HK-2 (cell line): ENCODE data around the gene SOHLH2.

Experiments used
- DNase-seq: peaks from one replicate; pipeline ENCODE4 v3.0.0-alpha.2; 2018; ENCODE audit not compliant: unreplicated experiment

SOHLH2 gene

GRCh38 chr13:36214163-36214921 is at the start of gene SOHLH2:
Gene SOHLH2 (minus strand): TSS chr13:36214556. CDS start chr13:36214526, 30 bp downstream.
- no peak for DNase-seq

- DNase-seq = no peak
These were observed 47.6 kb upstream of the SOHLH2 start for GRCh38 chr13:36261976-36262375.

GRCh38 chr13:36261011-36261410 is 46.7 kb upstream of the SOHLH2 start:
- DNase-seq = no peak

- no peak for DNase-seq
These were observed 45.2 kb upstream of the SOHLH2 start for GRCh38 chr13:36259361-36260137.

GRCh38 chr13:36258831-36259230 is 44.5 kb upstream of the SOHLH2 start:
- no peak for DNase-seq

GRCh38 chr13:36251526-36251925 is 37.2 kb upstream of the SOHLH2 start:
- no peak for DNase-seq

- no peak for DNase-seq
These were observed 36.7 kb upstream of the SOHLH2 start for GRCh38 chr13:36251017-36251416.

- DNase-seq = no peak
These were observed 34.3 kb upstream of the SOHLH2 start for GRCh38 chr13:36248700-36249099.

- no peak for DNase-seq
These were observed 30.6 kb upstream of the SOHLH2 start for GRCh38 chr13:36244990-36245389.

GRCh38 chr13:36244073-36244472 is 29.7 kb upstream of the SOHLH2 start:
- DNase-seq = no peak

- DNase-seq = no peak
These were observed 28.4 kb upstream of the SOHLH2 start for GRCh38 chr13:36242761-36243160.

- DNase-seq = no peak
These were observed 16.9 kb upstream of the SOHLH2 start for GRCh38 chr13:36231236-36231635.

GRCh38 chr13:36224730-36225129 is 10.4 kb upstream of the SOHLH2 start:
- DNase-seq = no peak

GRCh38 chr13:36219883-36220282 is 5.5 kb upstream of the SOHLH2 start:
- no peak for DNase-seq

GRCh38 chr13:36217456-36217855 is 3.1 kb upstream of the SOHLH2 start:
- DNase-seq = no peak

- DNase-seq = no peak
These were observed 1.6 kb downstream of the SOHLH2 start for GRCh38 chr13:36212789-36213188.

GRCh38 chr13:36211567-36211966 is 2.8 kb downstream of the SOHLH2 start:
- DNase-seq = no peak

- DNase-seq = no peak
These were observed 3.6 kb downstream of the SOHLH2 start for GRCh38 chr13:36210738-36211137.

GRCh38 chr13:36207672-36208071 is 6.7 kb downstream of the SOHLH2 start:
- no peak for DNase-seq

- no peak for DNase-seq
These were observed 21.1 kb downstream of the SOHLH2 start for GRCh38 chr13:36193151-36193855.

- no peak for DNase-seq
These were observed 22.2 kb downstream of the SOHLH2 start for GRCh38 chr13:36192166-36192565.

- no peak for DNase-seq
These were observed 23.6 kb downstream of the SOHLH2 start for GRCh38 chr13:36190771-36191170.

- DNase-seq = no peak
These were observed 25.9 kb downstream of the SOHLH2 start for GRCh38 chr13:36188441-36188840.
